A549 (cell line): ENCODE results near the gene GRID1. TPM values are rescaled to one million over a fixed set of nuclear protein-coding genes. Genes with fewer than 3 reads are reported as not detected.

Experiments
- ATAC-seq, 2 experiments: fragments of 200-7000 bp in 1 of 2; fragments of >200 bp in 1 of 2; cut with Nextera tagmentation in 1 of 2; cut with Tn5 transposase in 1 of 2; 3 replicates each; pipeline versions ENCODE4 v1.8.0 to v1.9.1; 2018 to 2020; ENCODE audit warnings: mild to moderate bottlenecking in 1 of 2, moderate library complexity in 1 of 2
- CTCF ChIA-PET: fragments of 300-600 bp; sonication (Branson Sonifier 250); formaldehyde crosslinking; extraction: SDS; loops from one replicate; lab custom pipeline; 2021; ENCODE audit warnings: antibody characterized with exemption, inconsistent platforms; lab: Yijun Ruan, JAX
- POLR2A ChIA-PET: fragments of 350-600 bp; formaldehyde crosslinking; extraction: SDS; loops from one replicate; lab custom pipeline; 2021; ENCODE audit warnings: antibody characterized with exemption, inconsistent platforms; lab: Yijun Ruan, JAX
- DNase-seq, 2 experiments: peaks; one replicate each; pipeline versions ENCODE4 v3.0.0 to v3.0.0-alpha.2; 2011 to 2016; ENCODE audit warnings: low read depth in 1 of 2, low spot score in 1 of 2
- FAIRE-seq: peaks from 2 replicates; lab custom pipeline; 2011; peaks lifted over from hg19 to GRCh38; lab: Jason Lieb, UNC
- H3K27ac ChIP-seq, 2 experiments: fragments of >200 bp; sonication (Bioruptor Twin); formaldehyde crosslinking; 3 replicates each; pipeline ENCODE4 v1.5.1; 2016 to 2017
- H3K4me1 ChIP-seq: fragments of >200 bp; sonication (Bioruptor Twin); formaldehyde crosslinking; 3 replicates; pipeline ENCODE4 v1.6.1; 2016
- H3K4me2 ChIP-seq: fragments of >200 bp; sonication (Bioruptor Twin); formaldehyde crosslinking; 3 replicates; pipeline ENCODE4 v1.6.1; 2016
- H3K4me3 ChIP-seq: fragments of >200 bp; sonication (Bioruptor Twin); formaldehyde crosslinking; 3 replicates; pipeline ENCODE4 v1.5.1; 2016
- H3K9me3 ChIP-seq: fragments of >200 bp; sonication (Bioruptor Twin); formaldehyde crosslinking; 3 replicates; pipeline ENCODE4 v1.6.1; 2016
- EP300 ChIP-seq, 2 experiments: fragments of >200 bp; sonication (Bioruptor Twin); formaldehyde crosslinking; IDR thresholded peaks; 2 replicates in 1 of 2; 3 replicates in 1 of 2; pipeline ENCODE4 v1.6.1; 2016 to 2017
- FOSB ChIP-seq: fragments of 250-450 bp; sonication (Bioruptor Pico); IDR thresholded peaks from 2 replicates; pipeline ENCODE4 v1.5.0; 2020; ENCODE audit warnings: mild to moderate bottlenecking, moderate library complexity
- GATA3 ChIP-seq: IDR thresholded peaks from 2 replicates; pipeline ENCODE4 v1.6.1; 2012; ENCODE audit warnings: borderline replicate concordance
- HDAC2 ChIP-seq: fragments of 200-600 bp; sonication (generic); IDR thresholded peaks from 2 replicates; pipeline ENCODE4 v1.6.1; 2016
- HOXB5 ChIP-seq: fragments of 250-450 bp; sonication (Bioruptor Pico); IDR thresholded peaks from 2 replicates; pipeline ENCODE4 v1.5.0; 2020; ENCODE audit warnings: mild to moderate bottlenecking, moderate library complexity
- JUN ChIP-seq, 2 experiments: fragments of >200 bp; sonication (Bioruptor Twin); formaldehyde crosslinking; IDR thresholded peaks; 2 replicates in 1 of 2; 3 replicates in 1 of 2; pipeline ENCODE4 v1.6.1; 2016 to 2017
- NPAS2 ChIP-seq: fragments of 250-450 bp; sonication (Bioruptor Pico); IDR thresholded peaks from 2 replicates; pipeline ENCODE4 v1.8.0; 2022; ENCODE audit warnings: mild to moderate bottlenecking, moderate library complexity, borderline replicate concordance
- POLR2A ChIP-seq: IDR thresholded peaks from 2 replicates; pipeline ENCODE4 v1.6.1; 2012; ENCODE audit warnings: mild to moderate bottlenecking, low read length
- RARB ChIP-seq: fragments of 250-450 bp; sonication (Bioruptor Pico); IDR thresholded peaks from 2 replicates; pipeline ENCODE4 v1.8.0; 2021; ENCODE audit warnings: mild to moderate bottlenecking, moderate library complexity
- RCOR1 ChIP-seq: fragments of 150-350 bp; IDR thresholded peaks from 2 replicates; pipeline ENCODE4 v1.6.1; 2014; ENCODE audit warnings: antibody characterized with exemption, low read length, low read depth
- RNF2 ChIP-seq: fragments of 200-600 bp; sonication (generic); IDR thresholded peaks from 2 replicates; pipeline ENCODE4 v1.6.1; 2016; ENCODE audit warnings: low read depth, mild to moderate bottlenecking, antibody characterized with exemption, moderate library complexity, borderline replicate concordance
- SREBF2 ChIP-seq: fragments of 450-650 bp; IDR thresholded peaks from 2 replicates; pipeline ENCODE4 v1.6.1; 2014; ENCODE audit warnings: mild to moderate bottlenecking, moderate library complexity
- TP53 ChIP-seq: fragments of 250-450 bp; sonication (Bioruptor Pico); IDR thresholded peaks from 2 replicates; pipeline ENCODE4 v1.5.0; 2021; ENCODE audit warnings: mild to moderate bottlenecking, moderate library complexity
- ZFP36 ChIP-seq: fragments of 450-650 bp; IDR thresholded peaks from 2 replicates; pipeline ENCODE4 v1.6.1; 2014; ENCODE audit warnings: borderline replicate concordance; ENCODE audit not compliant: partially characterized antibody
- WGBS: methylation state at CpG from one replicate; pipeline ENCODE4 v1.1.6; 2017; ENCODE audit errors: missing lambda C conversion rate; 5-methylcytosine and 5-hydroxymethylcytosine counted together
- polyA plus RNA-seq, 4 experiments: library from polyadenylated mRNA; depleted of rRNA in 3 of 4; stranded (reverse); fragments of >200 nt; fragmentation: RNase III in 1 of 4; extraction: RNeasy Plus Mini Kit Qiagen cat#74134 plus additional on column Dnase treatment in 1 of 4; gene quantifications; 2 replicates in 3 of 4; 3 replicates in 1 of 4; pipeline ENCODE4 v1.2.3, GENCODE V29; 2011 to 2017
- TF ChIP-seq, protein P1 (sequence below): fragments of 150-350 bp; IDR thresholded peaks from 2 replicates; pipeline ENCODE4 v1.6.1; 2014; ENCODE audit warnings: low read depth, mild to moderate bottlenecking, low read length
- TF ChIP-seq, protein P2 (sequence below): fragments of >200 bp; sonication (Bioruptor Twin); formaldehyde crosslinking; IDR thresholded peaks from 3 replicates; pipeline ENCODE4 v1.5.1; 2016
- TF ChIP-seq, protein P3 (sequence below): fragments of 250-450 bp; sonication (Bioruptor Pico); IDR thresholded peaks from 2 replicates; pipeline ENCODE4 v1.5.0; 2021; ENCODE audit warnings: mild to moderate bottlenecking, moderate library complexity, borderline replicate concordance
- TF ChIP-seq, protein P4 (sequence below): fragments of 200-600 bp; sonication (generic); IDR thresholded peaks from 2 replicates; pipeline ENCODE4 v1.6.1; 2016; ENCODE audit warnings: antibody characterized with exemption, mild to moderate bottlenecking, moderate library complexity
- TF ChIP-seq, protein P5 (sequence below): fragments of 250-450 bp; sonication (Bioruptor Pico); IDR thresholded peaks from 2 replicates; pipeline ENCODE4 v1.5.0; 2020; ENCODE audit warnings: low read depth, mild to moderate bottlenecking, moderate library complexity

GRID1 gene
- polyA plus RNA-seq, 2 of the 4 experiments (the other 2 are of a cell fraction): 0.14 to 0.30 TPM

DNA sequence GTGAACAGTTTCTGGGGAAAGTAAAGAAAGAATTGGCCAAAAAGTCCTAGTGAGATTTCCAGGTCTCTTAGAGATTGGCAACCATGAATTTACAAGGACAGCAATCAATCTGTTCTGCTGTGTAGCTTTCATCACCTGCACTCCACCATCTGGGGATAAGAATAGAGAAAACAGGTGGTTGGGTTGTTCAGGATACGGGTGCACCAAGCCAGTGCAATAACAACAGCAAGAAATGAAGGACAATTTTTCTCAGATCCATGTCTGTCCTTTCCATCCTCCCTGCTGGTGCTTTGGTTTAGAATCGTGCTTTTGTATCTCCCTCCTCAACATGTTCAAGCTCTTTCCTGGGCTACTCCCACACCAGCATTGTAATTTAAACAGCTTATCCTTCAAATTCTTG, 787.7 kb downstream of the GRID1 start:
- no peak for FAIRE-seq
- ChIA-PET CTCF (interaction anchor here (1.4 kb wide), 1 partner anchor 16 kb away, joined by 4 read pairs; no protein-coding TSS in a partner anchor), POLR2A (no interaction called here)
- no peaks in the 10 kb centered on the region for H3K4me1 ChIP-seq
- no peak for DNase-seq
- TF ChIP-seq, protein P1, sequence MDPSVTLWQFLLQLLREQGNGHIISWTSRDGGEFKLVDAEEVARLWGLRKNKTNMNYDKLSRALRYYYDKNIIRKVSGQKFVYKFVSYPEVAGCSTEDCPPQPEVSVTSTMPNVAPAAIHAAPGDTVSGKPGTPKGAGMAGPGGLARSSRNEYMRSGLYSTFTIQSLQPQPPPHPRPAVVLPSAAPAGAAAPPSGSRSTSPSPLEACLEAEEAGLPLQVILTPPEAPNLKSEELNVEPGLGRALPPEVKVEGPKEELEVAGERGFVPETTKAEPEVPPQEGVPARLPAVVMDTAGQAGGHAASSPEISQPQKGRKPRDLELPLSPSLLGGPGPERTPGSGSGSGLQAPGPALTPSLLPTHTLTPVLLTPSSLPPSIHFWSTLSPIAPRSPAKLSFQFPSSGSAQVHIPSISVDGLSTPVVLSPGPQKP: no peak
- TF ChIP-seq ZFP36: no peak
- no peak for TF ChIP-seq RNF2
- TF ChIP-seq, protein P2, sequence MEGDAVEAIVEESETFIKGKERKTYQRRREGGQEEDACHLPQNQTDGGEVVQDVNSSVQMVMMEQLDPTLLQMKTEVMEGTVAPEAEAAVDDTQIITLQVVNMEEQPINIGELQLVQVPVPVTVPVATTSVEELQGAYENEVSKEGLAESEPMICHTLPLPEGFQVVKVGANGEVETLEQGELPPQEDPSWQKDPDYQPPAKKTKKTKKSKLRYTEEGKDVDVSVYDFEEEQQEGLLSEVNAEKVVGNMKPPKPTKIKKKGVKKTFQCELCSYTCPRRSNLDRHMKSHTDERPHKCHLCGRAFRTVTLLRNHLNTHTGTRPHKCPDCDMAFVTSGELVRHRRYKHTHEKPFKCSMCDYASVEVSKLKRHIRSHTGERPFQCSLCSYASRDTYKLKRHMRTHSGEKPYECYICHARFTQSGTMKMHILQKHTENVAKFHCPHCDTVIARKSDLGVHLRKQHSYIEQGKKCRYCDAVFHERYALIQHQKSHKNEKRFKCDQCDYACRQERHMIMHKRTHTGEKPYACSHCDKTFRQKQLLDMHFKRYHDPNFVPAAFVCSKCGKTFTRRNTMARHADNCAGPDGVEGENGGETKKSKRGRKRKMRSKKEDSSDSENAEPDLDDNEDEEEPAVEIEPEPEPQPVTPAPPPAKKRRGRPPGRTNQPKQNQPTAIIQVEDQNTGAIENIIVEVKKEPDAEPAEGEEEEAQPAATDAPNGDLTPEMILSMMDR: no peak
- TF ChIP-seq NPAS2: no peak
- no peak for TF ChIP-seq RCOR1
- no peak for TF ChIP-seq TP53 (CRISPR knock-in tag)
- TF ChIP-seq, protein P3, sequence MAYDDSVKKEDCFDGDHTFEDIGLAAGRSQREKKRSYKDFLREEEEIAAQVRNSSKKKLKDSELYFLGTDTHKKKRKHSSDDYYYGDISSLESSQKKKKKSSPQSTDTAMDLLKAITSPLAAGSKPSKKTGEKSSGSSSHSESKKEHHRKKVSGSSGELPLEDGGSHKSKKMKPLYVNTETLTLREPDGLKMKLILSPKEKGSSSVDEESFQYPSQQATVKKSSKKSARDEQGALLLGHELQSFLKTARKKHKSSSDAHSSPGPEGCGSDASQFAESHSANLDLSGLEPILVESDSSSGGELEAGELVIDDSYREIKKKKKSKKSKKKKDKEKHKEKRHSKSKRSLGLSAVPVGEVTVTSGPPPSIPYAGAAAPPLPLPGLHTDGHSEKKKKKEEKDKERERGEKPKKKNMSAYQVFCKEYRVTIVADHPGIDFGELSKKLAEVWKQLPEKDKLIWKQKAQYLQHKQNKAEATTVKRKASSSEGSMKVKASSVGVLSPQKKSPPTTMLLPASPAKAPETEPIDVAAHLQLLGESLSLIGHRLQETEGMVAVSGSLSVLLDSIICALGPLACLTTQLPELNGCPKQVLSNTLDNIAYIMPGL (CRISPR knock-in tag): no peak
- no peak for ATAC-seq
- no peak overlapping the region for H3K4me2 ChIP-seq
- 50% methylated on average over 2 of the region's 2 CpGs for WGBS
- no peak overlapping the region for H3K27ac ChIP-seq
- H3K4me3 ChIP-seq: no peak overlapping the region
- no peaks in the 10 kb centered on the region for H3K9me3 ChIP-seq

DNA sequence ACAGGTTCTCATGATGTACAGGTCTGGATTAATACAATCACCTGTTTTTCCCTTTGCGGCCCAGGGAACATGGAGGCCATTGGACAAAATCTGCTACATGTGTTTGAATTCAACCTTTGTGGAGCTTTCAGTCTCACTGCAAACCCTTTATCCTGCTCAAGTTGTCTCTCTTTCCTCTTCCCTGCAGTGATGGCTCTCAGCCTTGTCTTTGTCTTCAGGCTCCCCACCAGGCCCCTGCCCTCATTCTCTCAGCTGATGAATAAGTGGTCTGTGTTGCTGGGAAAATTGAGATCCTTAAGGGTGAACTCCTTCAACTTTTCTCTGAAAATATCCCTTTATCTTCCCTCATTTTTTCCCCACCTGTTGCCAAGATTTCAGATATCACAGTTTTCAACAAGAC, 791.2 kb downstream of the GRID1 start:
- TF ChIP-seq RARB (CRISPR knock-in tag) (no peak), SREBF2 (no peak), EP300 (IDR thresholded peaks at IDR 0.05) (no peak), HOXB5 (CRISPR knock-in tag) (no peak), FOSB (CRISPR knock-in tag) (no peak), JUN (IDR thresholded peaks at IDR 0.05) (no peak), GATA3 (no peak), HDAC2 (no peak), NPAS2 (no peak), POLR2A (no peak)
- TF ChIP-seq, protein P4, sequence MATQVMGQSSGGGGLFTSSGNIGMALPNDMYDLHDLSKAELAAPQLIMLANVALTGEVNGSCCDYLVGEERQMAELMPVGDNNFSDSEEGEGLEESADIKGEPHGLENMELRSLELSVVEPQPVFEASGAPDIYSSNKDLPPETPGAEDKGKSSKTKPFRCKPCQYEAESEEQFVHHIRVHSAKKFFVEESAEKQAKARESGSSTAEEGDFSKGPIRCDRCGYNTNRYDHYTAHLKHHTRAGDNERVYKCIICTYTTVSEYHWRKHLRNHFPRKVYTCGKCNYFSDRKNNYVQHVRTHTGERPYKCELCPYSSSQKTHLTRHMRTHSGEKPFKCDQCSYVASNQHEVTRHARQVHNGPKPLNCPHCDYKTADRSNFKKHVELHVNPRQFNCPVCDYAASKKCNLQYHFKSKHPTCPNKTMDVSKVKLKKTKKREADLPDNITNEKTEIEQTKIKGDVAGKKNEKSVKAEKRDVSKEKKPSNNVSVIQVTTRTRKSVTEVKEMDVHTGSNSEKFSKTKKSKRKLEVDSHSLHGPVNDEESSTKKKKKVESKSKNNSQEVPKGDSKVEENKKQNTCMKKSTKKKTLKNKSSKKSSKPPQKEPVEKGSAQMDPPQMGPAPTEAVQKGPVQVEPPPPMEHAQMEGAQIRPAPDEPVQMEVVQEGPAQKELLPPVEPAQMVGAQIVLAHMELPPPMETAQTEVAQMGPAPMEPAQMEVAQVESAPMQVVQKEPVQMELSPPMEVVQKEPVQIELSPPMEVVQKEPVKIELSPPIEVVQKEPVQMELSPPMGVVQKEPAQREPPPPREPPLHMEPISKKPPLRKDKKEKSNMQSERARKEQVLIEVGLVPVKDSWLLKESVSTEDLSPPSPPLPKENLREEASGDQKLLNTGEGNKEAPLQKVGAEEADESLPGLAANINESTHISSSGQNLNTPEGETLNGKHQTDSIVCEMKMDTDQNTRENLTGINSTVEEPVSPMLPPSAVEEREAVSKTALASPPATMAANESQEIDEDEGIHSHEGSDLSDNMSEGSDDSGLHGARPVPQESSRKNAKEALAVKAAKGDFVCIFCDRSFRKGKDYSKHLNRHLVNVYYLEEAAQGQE: no peak
- TF ChIP-seq, protein P5, sequence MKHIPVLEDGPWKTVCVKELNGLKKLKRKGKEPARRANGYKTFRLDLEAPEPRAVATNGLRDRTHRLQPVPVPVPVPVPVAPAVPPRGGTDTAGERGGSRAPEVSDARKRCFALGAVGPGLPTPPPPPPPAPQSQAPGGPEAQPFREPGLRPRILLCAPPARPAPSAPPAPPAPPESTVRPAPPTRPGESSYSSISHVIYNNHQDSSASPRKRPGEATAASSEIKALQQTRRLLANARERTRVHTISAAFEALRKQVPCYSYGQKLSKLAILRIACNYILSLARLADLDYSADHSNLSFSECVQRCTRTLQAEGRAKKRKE (CRISPR knock-in tag): no peak
- H3K4me2 ChIP-seq: no peak overlapping the region
- no peaks in the 10 kb centered on the region for H3K4me1 ChIP-seq
- ATAC-seq: no peak
- H3K9me3 ChIP-seq: no peaks in the 10 kb centered on the region
- H3K4me3 ChIP-seq: no peak overlapping the region
- 100% methylated on average over 1 of the region's 1 CpG for WGBS
- H3K27ac ChIP-seq: no peak overlapping the region
- CTCF ChIA-PET: interaction anchor here (1.9 kb wide), 1 partner anchor 36 kb away, joined by 4 read pairs; no protein-coding TSS in a partner anchor
- FAIRE-seq: no peak
- DNase-seq: no peak
- POLR2A ChIA-PET: no interaction called here
